Measurements from ENCODE around the gene TMEM143.

Gene TMEM143

GRCh38 chr19:48308631-48309586, 54.8 kb downstream of the TMEM143 start:
- Histone ChIP-seq H3K79me2 (ENCODE audit: control insufficient read depth, low read length) (no peaks in the 10 kb centered on the region), H3K9me2 (replicated peaks; ENCODE audit: control insufficient read depth, low read length) (no peaks in the 10 kb centered on the region), H3K27ac (ENCODE audit: low read depth, low read length) (no peak overlapping the region), H3K36me3 (ENCODE audit: control insufficient read depth, low read length) (no peaks in the 10 kb centered on the region), H3K27me3 (ENCODE audit: control insufficient read depth, low read length) (peaks cover 6% of the 10 kb centered on the region; the same call in 1 of the 2 replicates), H3F3A (ENCODE audit: control insufficient read depth, insufficient read depth) (no peaks in the 10 kb centered on the region), H3K4me3 (ENCODE audit: low read length) (no peak overlapping the region), H3K4me2 (ENCODE audit: low read length) (no peak overlapping the region), H3K9me3 (ENCODE audit: control insufficient read depth, insufficient read depth, low read length) (no peaks in the 10 kb centered on the region), H3K4me1 (ENCODE audit: control insufficient read depth, low read length) (peaks cover 7% of the 10 kb centered on the region; the same call in 1 of the 2 replicates), H4K20me1 (ENCODE audit: control insufficient read depth, insufficient read depth, low read depth, low read length) (no peaks in the 10 kb centered on the region)
- TF ChIP-seq EZH2phosphoT487 (IDR thresholded peaks at IDR 0.05; ENCODE audit: borderline replicate concordance, low read length) (no peak), CTCF (IDR thresholded peaks at IDR 0.05; ENCODE audit: low read depth, low read length, poor library complexity, severe bottlenecking) (peak; percentile 45)

- Histone ChIP-seq H3K79me2 (ENCODE audit: control insufficient read depth, low read length) (no peaks in the 10 kb centered on the region), H4K20me1 (ENCODE audit: control insufficient read depth, insufficient read depth, low read depth, low read length) (no peaks in the 10 kb centered on the region), H3K27ac (ENCODE audit: low read depth, low read length) (no peak overlapping the region), H3K27me3 (ENCODE audit: control insufficient read depth, low read length) (peaks cover 6% of the 10 kb centered on the region; the same call in 1 of the 2 replicates), H3K9me2 (replicated peaks; ENCODE audit: control insufficient read depth, low read length) (no peaks in the 10 kb centered on the region), H3K9me3 (ENCODE audit: control insufficient read depth, insufficient read depth, low read length) (no peaks in the 10 kb centered on the region), H3F3A (ENCODE audit: control insufficient read depth, insufficient read depth) (no peaks in the 10 kb centered on the region), H3K4me3 (ENCODE audit: low read length) (no peak overlapping the region), H3K4me1 (ENCODE audit: control insufficient read depth, low read length) (peaks cover 6% of the 10 kb centered on the region; the same call in 1 of the 2 replicates), H3K36me3 (ENCODE audit: control insufficient read depth, low read length) (no peaks in the 10 kb centered on the region), H3K4me2 (ENCODE audit: low read length) (no peak overlapping the region)
- TF ChIP-seq EZH2phosphoT487 (IDR thresholded peaks at IDR 0.05; ENCODE audit: borderline replicate concordance, low read length) (no peak), CTCF (IDR thresholded peaks at IDR 0.05; ENCODE audit: low read depth, low read length, poor library complexity, severe bottlenecking) (no peak)
These were observed 59.9 kb downstream of the TMEM143 start for GRCh38 chr19:48303866-48304265.

GRCh38 chr19:48303367-48303766, 60.4 kb downstream of the TMEM143 start:
- H3K4me2 ChIP-seq (ENCODE audit: low read length) = no peak overlapping the region
- no peaks in the 10 kb centered on the region for H3K36me3 ChIP-seq (ENCODE audit: control insufficient read depth, low read length)
- no peaks in the 10 kb centered on the region for H3K9me2 ChIP-seq (replicated peaks; ENCODE audit: control insufficient read depth, low read length)
- H3K27ac ChIP-seq (ENCODE audit: low read depth, low read length) = no peak overlapping the region
- no peak overlapping the region for H3K4me3 ChIP-seq (ENCODE audit: low read length)
- TF ChIP-seq EZH2phosphoT487 (IDR thresholded peaks at IDR 0.05; ENCODE audit: borderline replicate concordance, low read length) = no peak
- TF ChIP-seq CTCF (IDR thresholded peaks at IDR 0.05; ENCODE audit: low read depth, low read length, poor library complexity, severe bottlenecking) = no peak
- no peaks in the 10 kb centered on the region for H3F3A ChIP-seq (ENCODE audit: control insufficient read depth, insufficient read depth)
- peaks cover under 1% of the 10 kb centered on the region; the same call in 1 of the 2 replicates for H3K4me1 ChIP-seq (ENCODE audit: control insufficient read depth, low read length)
- no peaks in the 10 kb centered on the region for H3K79me2 ChIP-seq (ENCODE audit: control insufficient read depth, low read length)
- no peaks in the 10 kb centered on the region for H3K9me3 ChIP-seq (ENCODE audit: control insufficient read depth, insufficient read depth, low read length)
- no peaks in the 10 kb centered on the region for H4K20me1 ChIP-seq (ENCODE audit: control insufficient read depth, insufficient read depth, low read depth, low read length)
- peaks cover 6% of the 10 kb centered on the region; the same call in 1 of the 2 replicates for H3K27me3 ChIP-seq (ENCODE audit: control insufficient read depth, low read length)
